NCI-H524 treated with DMSO at 0.1 percent for 48 hours (cell line): ENCODE data around the gene FLACC1.
"Not testable (repeated sequence)": the region's sequence is repeated elsewhere in the genome, so short reads cannot be mapped to it uniquely, and the experiment has no call there.

Experiments
- DNase-seq: peaks from one replicate; lab custom pipeline; 2025; lab: John Stamatoyannopoulos, UW

Gene FLACC1

GRCh38 chr2:201357221-201357620 lies at the start of gene FLACC1:
TSS of gene FLACC1 (minus strand) at chr2:201357345. CDS start at chr2:201351404, 5,941 bp downstream.
- no peak for DNase-seq

- no peak for DNase-seq
Observed at GRCh38 chr2:201406077-201406662, 49.0 kb upstream of the FLACC1 start.

DNA sequence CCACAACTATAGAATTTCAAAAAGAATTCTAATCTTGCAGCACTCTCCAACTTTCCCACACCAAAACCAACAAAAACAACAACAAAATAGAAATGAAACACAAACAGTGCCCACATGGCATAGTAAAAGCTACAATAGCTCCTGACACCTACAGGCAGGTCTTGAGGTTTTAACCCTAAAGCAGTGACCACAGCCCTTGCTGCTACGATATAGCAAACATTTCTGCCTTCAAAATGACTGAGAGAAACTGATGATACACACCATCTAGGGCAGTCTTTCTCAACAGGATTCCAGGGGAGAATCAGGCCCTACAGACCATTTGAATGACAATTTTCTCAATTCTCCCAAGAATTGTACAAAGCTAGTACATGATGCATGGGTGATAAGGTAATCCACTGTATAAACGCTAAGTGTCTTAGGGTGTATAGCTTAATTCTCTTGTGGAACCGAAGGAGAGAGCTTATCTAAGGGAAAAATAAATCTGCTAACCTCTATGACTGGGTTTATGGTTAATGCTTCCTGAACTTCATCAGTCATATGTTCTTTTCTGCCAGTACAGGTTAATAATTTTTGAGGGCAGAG lies 47.6 kb upstream of the FLACC1 start:
- no peak for DNase-seq

DNA sequence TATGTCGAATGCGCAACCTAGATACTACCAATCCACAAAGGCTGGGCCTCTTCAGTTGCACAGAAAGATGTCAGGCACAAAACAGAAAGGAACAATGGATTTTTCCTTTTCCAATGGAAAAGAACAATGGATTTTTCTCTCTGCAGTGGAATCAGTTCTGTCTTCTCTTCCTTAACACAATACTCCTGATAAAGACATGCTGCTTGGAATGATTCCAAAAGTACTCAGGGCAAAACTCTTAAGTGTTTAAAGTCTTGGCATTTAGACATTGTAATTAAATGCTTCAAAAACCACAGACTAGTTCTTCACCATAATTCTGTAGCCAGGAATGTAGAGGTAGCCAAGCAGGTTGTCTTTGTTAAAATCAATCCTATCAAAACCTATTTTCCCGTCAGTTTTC lies 46.7 kb upstream of the FLACC1 start:
- peak; percentile 0 for DNase-seq

GRCh38 chr2:201402651-201403562 lies 45.8 kb upstream of the FLACC1 start:
- no peak for DNase-seq

DNA sequence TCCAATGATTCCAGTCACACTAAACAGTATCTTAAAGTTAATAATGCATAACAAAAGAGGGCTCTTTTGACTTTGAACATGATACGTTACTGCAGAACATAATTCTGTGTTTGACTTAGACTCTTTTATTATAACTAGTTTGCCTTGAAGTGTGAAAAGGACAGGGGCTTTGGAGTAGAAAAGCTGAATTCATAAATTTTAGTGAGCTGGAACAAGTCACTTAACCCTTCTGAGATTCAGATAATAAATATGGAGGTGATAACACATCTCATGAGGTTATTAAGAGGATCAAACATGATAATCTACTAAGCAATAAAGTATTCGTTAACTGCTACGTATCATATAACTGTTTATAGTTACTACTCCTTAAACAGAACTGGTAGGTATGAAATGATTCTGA lies 44.7 kb upstream of the FLACC1 start:
- no peak for DNase-seq

- no peak for DNase-seq
Observed at GRCh38 chr2:201396595-201396994, 39.5 kb upstream of the FLACC1 start.

DNA sequence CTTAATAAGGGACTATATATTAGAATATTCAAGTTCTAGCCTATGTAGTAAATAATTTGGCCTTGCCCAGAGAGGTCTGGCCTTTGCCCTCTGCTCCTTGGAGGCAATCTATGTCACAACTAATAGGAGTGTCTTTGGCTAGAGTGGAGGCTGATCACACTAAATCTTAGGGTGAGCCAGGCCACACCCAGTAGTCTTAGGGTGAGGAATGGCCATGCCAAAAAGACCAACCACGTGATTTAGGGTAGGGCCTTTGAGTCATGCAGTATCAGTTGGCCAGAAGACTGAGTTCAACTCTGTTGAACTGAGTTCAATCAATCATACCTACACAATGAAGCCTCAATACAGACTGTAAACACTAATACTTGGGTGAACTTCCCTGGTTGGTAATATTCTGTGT lies 26.0 kb upstream of the FLACC1 start:
- no peak for DNase-seq

DNA sequence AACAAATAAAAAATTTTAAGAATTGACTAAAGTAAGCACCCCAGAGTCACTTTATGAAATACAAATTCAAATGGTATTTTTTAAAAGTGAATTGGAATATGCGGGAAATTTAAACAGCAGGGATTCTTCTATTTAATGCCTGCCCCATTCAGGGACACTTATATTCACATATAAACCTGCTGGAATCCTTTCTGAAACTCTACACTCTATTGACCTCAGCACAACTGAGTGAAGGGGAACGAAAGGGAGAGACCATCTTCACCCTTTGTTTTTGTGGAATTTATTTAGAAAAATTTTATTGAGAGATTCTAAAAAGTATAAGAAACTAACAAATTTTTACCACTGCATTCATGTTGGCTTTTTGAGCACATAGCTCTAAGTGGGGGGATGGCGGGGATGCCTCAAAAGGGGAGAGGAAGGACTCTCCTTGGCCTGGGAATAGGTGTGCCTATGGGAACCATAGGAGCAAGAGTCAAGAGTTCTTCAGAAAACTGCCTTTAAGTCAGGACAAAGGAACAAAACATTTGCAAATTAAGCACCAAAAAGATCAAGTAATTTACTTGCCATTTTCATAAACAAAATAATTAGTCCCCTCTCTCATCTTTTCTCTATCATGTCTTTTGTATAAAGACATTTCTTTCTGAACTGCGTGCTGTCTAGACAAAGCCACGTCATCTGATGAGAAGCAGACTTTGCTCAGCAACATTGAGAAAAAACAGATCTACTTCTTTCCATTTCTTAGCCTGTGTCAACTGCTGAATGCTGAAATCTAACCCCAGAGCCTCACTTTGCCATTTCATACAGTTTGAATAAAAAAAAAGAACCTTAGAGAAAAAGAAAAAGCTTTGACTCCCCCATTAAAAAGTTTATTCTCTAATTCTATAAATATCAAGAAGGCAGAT lies 21.6 kb upstream of the FLACC1 start:
- no peak for DNase-seq

- no peak for DNase-seq
Observed at GRCh38 chr2:201377218-201377617, 20.1 kb upstream of the FLACC1 start.

DNA sequence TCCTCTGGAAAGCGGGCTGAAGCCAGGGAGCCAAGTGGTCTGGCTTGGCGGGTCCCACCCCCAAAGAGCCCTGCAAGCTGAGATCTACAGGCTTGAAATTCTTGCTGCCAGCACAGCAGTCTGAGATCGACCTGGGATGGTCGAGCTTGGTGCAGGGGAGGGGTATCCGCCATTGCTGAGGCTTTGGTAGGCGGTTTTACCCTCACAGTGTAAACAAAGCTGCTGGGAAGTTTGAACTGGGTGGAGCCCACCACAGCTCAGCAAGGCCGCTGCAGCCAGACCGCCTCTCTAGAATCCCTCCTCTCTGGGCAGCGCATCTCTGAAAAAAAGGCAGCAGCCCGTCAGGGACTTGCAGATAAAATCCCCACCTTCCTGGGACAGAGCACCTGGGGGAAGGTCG lies 12.6 kb upstream of the FLACC1 start:
- DNase-seq: no peak

DNA sequence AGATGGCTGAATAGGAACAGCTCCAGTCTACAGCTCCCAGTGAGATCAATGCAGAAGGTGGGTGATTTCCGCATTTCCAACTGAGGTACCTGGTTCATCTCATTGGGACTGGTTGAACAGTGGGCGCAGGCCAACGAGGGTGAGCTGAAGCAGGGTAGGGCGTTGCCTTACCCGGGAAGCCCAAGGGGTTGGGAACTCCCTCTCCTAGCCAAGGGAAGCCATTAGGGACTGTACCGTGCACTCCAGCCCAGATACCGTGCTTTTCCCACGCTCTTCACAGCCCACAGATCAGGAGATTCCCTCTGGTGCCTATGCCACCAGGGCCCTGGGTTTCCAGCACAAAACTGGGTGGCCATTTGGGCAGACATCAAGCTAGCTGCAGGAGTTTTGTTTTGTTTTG lies 12.2 kb upstream of the FLACC1 start:
- DNase-seq: not testable (repeated sequence)

- no peak for DNase-seq
Observed at GRCh38 chr2:201366146-201366545, 9.0 kb upstream of the FLACC1 start.

DNA sequence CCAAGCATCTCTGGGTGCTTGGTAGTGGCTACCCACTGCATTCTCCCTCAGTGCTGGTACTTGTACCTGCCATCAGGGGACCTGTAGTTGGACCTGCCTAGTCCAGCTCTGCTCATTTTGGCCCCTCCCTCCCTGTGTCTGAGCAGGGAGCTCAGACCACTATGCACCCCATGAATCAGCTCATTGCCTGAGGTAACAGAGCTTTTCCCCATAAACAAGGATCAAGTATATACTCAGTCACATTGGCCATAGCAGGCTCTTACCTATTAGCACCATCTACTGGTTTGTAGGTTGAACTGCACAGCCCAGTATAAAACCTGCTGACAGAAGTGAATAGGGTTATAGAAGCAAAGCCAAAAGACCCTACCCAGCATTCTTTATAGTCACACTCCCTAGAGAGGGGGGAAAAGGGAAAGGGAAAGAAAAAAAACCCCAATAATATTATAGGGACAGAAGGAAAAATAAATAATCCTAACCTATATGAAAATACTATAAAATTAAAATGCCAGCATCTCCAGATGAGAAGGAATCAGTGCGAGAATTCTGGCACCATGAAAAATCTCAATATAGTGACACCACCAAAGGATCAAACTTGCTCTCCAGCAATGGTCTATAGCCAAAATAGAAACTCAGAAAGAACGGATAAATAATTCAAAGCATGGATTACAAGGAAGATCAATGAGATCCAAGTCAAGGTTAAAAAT lies 6.9 kb upstream of the FLACC1 start:
- DNase-seq: no peak

DNA sequence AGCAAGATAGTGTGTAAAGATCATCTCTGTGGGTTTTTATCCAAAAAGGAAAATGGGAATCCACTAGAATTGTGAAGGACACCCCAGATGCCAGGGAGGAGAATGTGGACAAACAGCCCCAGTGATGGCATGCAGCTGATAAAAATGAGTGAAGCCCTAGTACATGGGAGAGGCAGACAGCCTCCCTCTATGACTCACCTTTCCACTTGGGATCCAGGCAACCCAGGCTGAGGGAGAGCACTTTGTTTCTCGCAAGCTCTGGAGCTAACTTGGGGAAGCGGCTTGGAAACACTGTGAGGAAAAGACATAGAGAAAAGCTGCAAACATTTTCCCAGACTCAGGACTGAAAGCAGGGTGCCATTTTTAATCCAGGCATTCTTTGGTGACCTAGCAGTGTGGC lies 5.3 kb upstream of the FLACC1 start:
- DNase-seq: no peak

GRCh38 chr2:201361078-201361733 lies 4.1 kb upstream of the FLACC1 start:
- no peak for DNase-seq

DNA sequence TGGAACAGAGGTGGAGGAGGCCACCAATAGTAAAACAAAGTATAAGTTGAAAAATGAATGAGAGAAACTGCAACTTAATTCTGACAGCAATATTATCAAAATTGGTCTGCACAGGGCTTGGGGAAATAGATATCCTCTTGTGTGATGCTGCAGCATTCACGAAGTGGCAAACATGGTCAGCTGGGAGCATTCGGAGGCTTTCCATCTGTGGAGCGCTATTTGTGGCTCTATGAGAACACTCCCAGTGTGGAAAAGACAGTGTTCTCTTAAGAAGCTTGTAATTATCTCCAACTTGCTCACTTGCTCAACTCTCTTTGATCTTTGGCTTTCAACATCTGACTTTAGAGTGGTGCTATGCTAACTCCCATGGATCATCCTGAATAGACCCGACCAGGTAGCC lies 3.1 kb upstream of the FLACC1 start:
- no peak for DNase-seq

GRCh38 chr2:201358684-201359083 lies 1.5 kb upstream of the FLACC1 start:
- no peak for DNase-seq

DNA sequence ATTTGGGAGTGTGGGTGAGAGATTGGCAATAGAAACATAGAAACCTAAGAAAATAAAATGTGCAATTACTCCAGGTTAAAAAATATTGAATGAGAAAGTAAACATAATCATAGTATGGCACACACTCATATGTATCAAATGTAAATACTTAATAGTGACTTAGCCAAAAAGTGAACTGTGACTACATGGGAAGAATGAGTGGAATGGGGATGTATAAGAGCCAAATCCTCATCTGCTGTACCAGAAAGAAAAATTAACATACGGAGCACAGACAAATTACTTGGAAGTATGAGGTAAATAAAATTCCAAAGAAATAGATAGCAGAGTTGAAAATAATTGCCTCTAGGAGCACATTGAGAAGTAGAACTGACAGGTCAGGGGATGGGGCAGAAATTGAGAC lies 4.0 kb downstream of the FLACC1 start:
- DNase-seq: no peak

DNA sequence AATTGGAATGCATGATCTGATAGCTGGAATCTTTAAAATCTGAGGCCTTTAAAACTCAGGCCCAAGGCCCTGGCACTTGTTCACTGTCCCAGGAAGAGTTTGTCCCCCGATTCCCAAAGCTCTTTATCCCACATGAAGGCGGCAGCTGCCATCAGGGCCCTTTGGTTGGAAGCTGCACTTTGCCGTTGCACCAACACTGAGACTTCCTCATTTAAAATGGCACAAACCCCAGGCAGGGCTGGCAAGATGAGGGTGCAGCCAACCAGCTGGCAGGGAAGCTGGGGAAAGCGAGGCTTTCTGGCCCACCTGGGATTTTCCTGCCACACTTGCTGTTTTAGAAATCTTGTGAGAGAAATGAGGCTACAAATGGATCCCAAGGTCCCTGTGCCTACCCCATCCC lies 6.3 kb downstream of the FLACC1 start:
- no peak for DNase-seq

DNA sequence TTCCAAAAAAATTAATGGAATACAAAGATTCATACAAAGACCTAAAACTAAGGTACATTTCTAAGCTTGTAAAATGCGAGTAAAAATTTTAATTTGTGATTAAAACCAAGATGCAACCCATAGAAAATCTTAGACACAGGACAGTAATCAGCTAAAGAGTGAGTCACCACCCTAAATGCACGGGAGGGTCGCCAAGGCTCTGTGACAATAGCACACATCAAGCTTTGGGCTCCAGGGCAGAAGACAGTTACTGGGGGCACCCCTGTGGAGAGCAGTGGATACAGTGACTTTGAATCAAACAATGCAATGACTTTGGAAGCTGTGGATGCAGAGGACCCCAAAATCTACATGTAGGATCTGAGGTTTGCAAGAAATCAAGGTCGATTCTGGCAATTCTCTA lies 7.5 kb downstream of the FLACC1 start:
- no peak for DNase-seq
